Glutamatergic neuron (in vitro differentiated cells): Measurements from ENCODE around the gene SPAG17. TPM values are rescaled to one million over a fixed set of nuclear protein-coding genes. Genes with fewer than 3 reads are reported as not detected.

Source experiments
- DNase-seq: peaks from one replicate; pipeline ENCODE4 v3.0.0; 2022
- H3K27ac Mint-ChIP-seq: one replicate; pipeline ENCODE4 v1.8.0; 2020; ENCODE audit warnings: mild to moderate bottlenecking, mixed read lengths, inconsistent platforms; ENCODE audit not compliant: unreplicated experiment
- H3K27me3 Mint-ChIP-seq: one replicate; pipeline ENCODE4 v1.8.0; 2020; ENCODE audit warnings: mild to moderate bottlenecking, moderate library complexity, mixed read lengths, inconsistent platforms; ENCODE audit not compliant: unreplicated experiment
- H3K36me3 Mint-ChIP-seq: one replicate; pipeline ENCODE4 v1.8.0; 2020; ENCODE audit warnings: mild to moderate bottlenecking, mixed read lengths, inconsistent platforms; ENCODE audit not compliant: unreplicated experiment
- H3K4me1 Mint-ChIP-seq: one replicate; pipeline ENCODE4 v1.8.0; 2020; ENCODE audit warnings: mild to moderate bottlenecking, low read depth, mixed read lengths, inconsistent platforms; ENCODE audit not compliant: unreplicated experiment
- H3K4me3 Mint-ChIP-seq: one replicate; pipeline ENCODE4 v1.8.0; 2020; ENCODE audit warnings: mild to moderate bottlenecking, mixed read lengths, inconsistent platforms; ENCODE audit not compliant: unreplicated experiment
- H3K9me3 Mint-ChIP-seq: one replicate; pipeline ENCODE4 v1.8.0; 2020; ENCODE audit warnings: mild to moderate bottlenecking, moderate library complexity, mixed read lengths, inconsistent platforms; ENCODE audit not compliant: unreplicated experiment
- total RNA-seq: library from RNA; stranded (reverse); fragmentation: NEBNext Ultra II Directional; extraction: Animal tissue kit (Norgen Biotek cat#: 25700); gene quantifications from one replicate; pipeline ENCODE4 v1.2.1, GENCODE V29; 2021; ENCODE audit not compliant: unreplicated experiment
- TF ChIP-seq, protein P1 (sequence below): fragments of 200-600 bp; sonication (generic); IDR thresholded peaks from one replicate; pipeline ENCODE4 v1.5.0; 2021; ENCODE audit not compliant: partially characterized antibody, unreplicated experiment

SPAG17 gene
- total RNA-seq, 1 donor from 2014 or later, result not detected

DNA sequence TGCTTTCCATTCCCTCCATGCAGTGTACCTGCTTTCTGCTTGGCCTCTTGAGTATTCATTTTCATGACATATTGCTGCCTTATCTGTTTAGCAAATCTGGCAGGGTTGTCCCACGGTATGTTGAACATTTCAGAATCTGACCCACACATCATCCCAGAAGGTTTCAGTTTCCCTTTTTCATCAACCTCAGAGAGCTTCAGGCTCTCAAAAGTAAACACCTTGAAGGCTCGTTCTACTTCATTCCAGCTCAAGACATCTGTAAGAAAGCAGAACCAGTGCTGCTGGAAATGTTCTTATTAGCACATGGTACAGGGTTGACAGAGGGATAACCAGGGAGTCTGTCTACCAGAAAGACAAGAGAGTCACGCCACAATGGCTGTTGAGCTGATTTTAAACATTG lies 103.6 kb downstream of the SPAG17 start:
- TF ChIP-seq, protein P1, sequence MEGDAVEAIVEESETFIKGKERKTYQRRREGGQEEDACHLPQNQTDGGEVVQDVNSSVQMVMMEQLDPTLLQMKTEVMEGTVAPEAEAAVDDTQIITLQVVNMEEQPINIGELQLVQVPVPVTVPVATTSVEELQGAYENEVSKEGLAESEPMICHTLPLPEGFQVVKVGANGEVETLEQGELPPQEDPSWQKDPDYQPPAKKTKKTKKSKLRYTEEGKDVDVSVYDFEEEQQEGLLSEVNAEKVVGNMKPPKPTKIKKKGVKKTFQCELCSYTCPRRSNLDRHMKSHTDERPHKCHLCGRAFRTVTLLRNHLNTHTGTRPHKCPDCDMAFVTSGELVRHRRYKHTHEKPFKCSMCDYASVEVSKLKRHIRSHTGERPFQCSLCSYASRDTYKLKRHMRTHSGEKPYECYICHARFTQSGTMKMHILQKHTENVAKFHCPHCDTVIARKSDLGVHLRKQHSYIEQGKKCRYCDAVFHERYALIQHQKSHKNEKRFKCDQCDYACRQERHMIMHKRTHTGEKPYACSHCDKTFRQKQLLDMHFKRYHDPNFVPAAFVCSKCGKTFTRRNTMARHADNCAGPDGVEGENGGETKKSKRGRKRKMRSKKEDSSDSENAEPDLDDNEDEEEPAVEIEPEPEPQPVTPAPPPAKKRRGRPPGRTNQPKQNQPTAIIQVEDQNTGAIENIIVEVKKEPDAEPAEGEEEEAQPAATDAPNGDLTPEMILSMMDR, result no peak
- H3K36me3 Mint-ChIP-seq, result no peaks in the 10 kb centered on the region
- no peak for DNase-seq
- H3K4me3 Mint-ChIP-seq, result no peak overlapping the region
- H3K27me3 Mint-ChIP-seq, result no peaks in the 10 kb centered on the region
- no peak overlapping the region for H3K27ac Mint-ChIP-seq
- H3K4me1 Mint-ChIP-seq, result no peaks in the 10 kb centered on the region
- H3K9me3 Mint-ChIP-seq, result peaks cover 2% of the 10 kb centered on the region

DNA sequence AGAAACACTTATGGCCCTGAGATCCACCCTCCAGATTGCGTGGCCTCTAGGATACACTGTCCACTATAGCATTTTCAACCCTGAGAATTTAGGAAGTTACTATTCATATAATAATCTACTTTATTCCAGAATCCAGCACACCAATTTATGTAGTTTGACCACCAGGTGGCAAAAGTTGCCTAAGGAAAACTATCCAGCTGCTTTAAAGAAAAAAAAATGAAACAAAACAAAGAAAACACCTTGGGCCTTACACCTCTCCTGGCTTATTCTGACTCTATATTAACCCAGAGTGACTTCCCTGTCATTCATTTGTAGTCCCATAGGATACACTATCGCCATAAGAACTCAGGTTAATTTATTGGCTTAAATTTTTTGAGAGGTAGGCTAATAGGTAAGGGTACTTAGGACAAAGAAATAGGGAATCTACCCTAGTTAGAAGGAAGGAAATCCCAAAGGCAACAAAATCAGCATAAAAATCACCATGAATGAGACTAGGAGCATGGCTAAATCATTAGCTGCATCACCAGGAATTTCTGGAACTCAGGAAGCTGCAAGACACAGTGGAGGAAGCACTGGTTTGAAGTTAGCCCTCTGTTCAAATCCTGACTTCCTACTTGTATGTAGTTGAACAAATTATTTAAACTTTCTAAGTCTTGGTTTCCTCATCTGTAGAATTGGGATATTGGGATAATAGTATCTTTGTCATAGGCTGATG lies 107.5 kb downstream of the SPAG17 start:
- no peak overlapping the region for H3K27ac Mint-ChIP-seq
- no peaks in the 10 kb centered on the region for H3K9me3 Mint-ChIP-seq
- no peak for DNase-seq
- TF ChIP-seq, protein P1, result peak; percentile 72
- H3K27me3 Mint-ChIP-seq, result no peaks in the 10 kb centered on the region
- H3K4me1 Mint-ChIP-seq, result peaks cover 3% of the 10 kb centered on the region
- H3K36me3 Mint-ChIP-seq, result no peaks in the 10 kb centered on the region
- no peak overlapping the region for H3K4me3 Mint-ChIP-seq

DNA sequence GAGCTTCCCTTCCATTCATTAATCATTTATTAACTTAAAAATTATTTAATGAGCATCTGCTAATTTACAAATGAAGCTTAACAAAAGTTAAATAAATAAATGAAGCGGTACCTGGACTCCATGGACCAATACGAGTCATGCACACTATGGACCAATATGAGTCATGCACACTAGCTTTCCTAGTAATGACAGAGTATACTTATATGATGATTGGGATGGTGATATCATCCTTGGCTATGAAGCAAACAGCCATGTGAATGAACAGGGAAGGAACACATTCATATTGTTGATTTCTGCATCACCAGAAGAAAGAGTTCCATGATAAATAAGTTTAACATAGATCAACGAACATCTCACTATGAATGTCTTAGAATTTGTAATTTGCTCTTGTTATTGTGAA lies 109.9 kb downstream of the SPAG17 start:
- Mint-ChIP-seq H3K9me3 (no peaks in the 10 kb centered on the region), H3K27me3 (no peaks in the 10 kb centered on the region), H3K36me3 (no peaks in the 10 kb centered on the region), H3K27ac (no peak overlapping the region), H3K4me1 (peaks cover 3% of the 10 kb centered on the region), H3K4me3 (no peak overlapping the region)
- DNase-seq, result no peak
- TF ChIP-seq, protein P1, result no peak

DNA sequence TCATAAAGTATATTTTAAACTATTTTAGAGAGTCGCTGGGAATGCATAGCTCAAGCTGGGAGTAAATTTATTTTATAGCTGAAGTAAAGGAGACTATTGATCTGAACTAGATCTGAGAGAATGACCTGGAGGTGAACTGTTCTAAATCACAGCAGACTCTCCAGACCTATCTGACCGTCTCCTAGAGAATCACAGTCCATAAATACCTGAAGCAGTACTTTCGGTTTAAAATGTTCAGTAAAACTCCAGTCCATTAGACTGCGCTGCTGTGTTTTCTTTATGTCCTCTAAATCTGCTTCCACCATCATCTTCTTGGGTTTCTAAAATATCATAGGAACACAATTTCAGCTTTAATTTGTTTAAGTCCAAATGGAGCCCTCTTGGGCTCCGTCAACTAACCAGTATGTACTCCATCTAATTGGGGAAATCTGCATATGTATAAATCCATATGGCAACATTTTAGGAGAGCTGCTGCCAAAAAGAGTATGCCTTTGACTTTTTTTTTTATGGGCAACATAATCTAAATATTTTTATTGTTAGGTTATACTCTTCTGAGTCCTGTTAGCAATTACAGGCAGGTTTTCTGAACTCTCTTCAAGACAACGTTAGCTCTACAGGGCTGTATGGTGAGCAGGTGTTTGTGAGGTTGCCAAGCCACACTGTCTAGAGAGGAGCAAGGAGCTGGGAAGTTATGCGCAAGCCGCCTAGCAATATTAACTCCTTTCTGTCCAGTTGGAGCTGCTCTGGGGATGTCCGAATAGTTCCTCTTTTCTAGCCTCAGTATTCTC lies 111.2 kb downstream of the SPAG17 start:
- Mint-ChIP-seq H3K9me3 (no peaks in the 10 kb centered on the region), H3K4me3 (no peak overlapping the region), H3K36me3 (no peaks in the 10 kb centered on the region), H3K27me3 (no peaks in the 10 kb centered on the region), H3K27ac (no peak overlapping the region), H3K4me1 (peaks cover 3% of the 10 kb centered on the region)
- no peak for DNase-seq
- TF ChIP-seq, protein P1, result no peak

DNA sequence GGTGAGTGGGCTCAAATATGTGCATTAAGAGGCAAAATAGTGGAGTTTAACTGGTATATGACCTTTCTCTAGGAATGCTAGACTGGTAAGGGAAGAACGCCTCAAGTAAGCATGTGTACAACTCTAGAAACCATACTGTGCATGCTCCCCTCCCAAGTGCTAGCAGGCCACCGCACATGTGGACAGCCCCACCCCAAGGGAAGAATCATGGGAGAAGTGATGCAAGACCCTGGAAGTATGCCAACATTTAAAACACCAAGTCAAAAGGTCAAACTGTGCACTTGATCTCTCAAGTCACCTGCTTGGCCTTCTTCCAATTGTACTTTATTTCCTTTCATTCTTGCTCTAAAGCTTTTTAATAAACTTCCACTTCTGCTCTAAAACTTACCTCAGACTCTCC lies 135.0 kb downstream of the SPAG17 start:
- H3K4me1 Mint-ChIP-seq, result no peaks in the 10 kb centered on the region
- peaks cover 3% of the 10 kb centered on the region for H3K9me3 Mint-ChIP-seq
- H3K36me3 Mint-ChIP-seq, result no peaks in the 10 kb centered on the region
- DNase-seq, result no peak
- H3K27ac Mint-ChIP-seq, result no peak overlapping the region
- TF ChIP-seq, protein P1, result no peak
- H3K4me3 Mint-ChIP-seq, result no peak overlapping the region
- H3K27me3 Mint-ChIP-seq, result no peaks in the 10 kb centered on the region
